ENCODE results near the gene CNTLN.
A peak's percentile ranks its signal among the peaks of the same experiment; 100 is the strongest.

The CNTLN gene, protein sequence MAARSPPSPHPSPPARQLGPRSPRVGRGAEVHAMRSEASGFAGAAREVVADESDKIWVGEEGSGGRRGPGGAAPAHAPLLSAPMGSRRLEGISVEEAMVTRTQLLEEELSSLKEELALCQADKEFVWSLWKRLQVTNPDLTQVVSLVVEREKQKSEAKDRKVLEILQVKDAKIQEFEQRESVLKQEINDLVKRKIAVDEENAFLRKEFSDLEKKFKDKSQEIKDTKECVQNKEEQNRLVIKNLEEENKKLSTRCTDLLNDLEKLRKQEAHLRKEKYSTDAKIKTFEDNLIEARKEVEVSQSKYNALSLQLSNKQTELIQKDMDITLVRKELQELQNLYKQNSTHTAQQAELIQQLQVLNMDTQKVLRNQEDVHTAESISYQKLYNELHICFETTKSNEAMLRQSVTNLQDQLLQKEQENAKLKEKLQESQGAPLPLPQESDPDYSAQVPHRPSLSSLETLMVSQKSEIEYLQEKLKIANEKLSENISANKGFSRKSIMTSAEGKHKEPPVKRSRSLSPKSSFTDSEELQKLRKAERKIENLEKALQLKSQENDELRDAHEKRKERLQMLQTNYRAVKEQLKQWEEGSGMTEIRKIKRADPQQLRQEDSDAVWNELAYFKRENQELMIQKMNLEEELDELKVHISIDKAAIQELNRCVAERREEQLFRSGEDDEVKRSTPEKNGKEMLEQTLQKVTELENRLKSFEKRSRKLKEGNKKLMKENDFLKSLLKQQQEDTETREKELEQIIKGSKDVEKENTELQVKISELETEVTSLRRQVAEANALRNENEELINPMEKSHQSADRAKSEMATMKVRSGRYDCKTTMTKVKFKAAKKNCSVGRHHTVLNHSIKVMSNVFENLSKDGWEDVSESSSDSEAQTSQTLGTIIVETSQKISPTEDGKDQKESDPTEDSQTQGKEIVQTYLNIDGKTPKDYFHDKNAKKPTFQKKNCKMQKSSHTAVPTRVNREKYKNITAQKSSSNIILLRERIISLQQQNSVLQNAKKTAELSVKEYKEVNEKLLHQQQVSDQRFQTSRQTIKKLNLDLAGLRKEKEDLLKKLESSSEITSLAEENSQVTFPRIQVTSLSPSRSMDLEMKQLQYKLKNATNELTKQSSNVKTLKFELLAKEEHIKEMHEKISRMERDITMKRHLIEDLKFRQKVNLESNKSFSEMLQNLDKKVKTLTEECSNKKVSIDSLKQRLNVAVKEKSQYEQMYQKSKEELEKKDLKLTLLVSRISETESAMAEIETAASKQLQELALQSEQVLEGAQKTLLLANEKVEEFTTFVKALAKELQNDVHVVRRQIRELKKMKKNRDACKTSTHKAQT (N-terminal part only)

DNA sequence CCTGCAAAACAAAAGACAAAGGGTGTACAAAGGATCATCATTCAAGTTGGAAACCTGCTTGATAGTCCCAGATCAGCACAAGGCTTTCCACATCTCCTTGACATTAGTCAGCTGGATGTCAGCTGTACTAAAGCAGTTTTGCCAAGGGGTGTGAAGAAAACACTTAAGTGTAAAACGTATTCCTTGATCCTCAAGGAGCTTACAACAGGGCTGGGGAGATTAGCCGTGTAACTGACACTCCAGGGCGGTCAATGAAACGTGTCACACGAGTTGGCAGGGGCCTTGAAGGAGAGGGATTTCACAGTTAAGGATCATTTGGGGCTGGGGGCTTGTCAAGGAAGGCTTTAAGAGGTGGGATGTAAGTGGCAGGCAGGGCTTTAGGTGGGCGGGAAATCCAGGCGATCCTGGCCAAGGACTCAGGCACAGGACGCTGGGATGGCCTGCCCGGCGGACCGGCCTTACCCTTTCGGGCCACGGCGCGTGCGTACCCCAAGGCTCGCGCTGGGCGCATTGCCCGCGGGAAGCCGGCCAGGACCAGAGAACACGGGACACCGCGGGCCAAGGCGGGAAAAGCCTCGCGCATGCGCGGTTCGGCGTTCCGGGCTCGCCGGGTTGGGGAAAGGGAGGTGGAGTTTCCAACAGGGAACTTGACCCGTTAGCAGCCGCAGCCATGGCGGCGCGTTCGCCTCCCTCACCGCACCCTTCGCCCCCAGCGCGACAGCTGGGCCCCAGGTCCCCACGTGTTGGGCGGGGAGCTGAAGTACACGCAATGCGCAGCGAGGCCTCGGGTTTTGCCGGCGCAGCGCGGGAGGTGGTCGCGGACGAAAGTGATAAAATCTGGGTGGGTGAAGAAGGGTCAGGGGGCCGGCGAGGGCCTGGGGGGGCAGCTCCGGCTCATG is at the start of gene CNTLN:
CNTLN (plus strand) TSS at position 645 of the 899 bp plus-strand sequence; CDS start at position 671, 26 bp downstream.
- peak; percentile 69 for DNase-seq (ENCODE audit: low read depth, low spot score)

DNA sequence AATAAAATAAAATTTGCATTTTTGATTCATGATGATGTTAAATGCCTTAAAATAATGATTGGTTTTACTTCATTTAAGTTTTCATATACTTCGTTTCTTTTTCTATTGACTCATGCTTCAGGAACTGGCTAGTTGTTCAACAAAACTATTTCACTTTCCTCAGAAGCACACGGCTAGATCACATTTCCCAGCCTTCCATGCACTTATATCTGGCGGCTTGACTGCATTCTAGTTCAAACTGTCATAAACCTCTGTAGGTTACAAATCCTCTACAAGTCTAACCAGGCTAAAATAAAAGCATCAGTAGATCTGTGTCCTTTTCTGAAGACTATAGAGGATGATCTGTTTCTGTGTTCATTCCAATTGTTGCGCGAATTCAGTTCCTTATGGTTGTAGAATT is 46.3 kb upstream of the CNTLN start:
- no peak for DNase-seq (ENCODE audit: low read depth, low spot score)

DNA sequence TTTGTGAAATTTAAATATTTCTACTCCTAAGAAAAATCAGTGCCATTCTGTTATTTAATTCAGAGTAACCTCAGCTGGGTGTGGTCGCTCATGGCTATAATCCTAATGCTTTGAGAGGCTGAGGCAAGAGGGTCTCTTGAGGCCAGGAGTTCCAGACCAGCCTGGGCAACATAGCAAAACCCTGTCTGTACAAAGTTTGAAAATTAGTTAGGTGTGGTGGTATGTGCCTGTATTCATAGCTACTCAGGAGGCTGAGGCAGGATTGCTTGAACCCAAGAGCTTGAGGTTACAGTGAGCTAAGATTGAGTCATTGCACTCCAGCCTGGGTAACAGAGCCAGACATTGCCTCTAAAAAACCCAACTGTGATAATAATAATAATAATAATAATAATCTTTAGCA is 44.8 kb upstream of the CNTLN start:
- no peak for DNase-seq (ENCODE audit: low read depth, low spot score)

DNA sequence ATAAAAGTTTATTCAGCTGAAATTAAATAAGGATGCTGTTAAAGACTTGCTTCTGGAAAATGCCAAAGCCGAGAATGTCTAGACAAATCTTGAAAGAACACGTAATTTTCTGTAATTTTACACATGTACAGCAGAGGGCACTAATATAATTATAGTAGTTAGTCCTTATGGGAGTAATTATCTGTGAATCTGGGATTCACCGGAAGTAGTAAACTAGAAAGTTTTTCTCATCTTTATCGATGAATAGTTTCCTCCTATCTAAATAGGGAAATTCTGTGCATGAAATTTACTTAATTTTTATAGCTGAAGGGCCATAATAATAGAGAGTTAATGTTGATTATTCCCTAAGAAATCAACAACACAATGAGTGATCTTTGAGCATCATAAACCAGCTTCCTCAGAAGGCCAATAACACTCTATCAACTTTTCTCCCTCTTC is 18.4 kb upstream of the CNTLN start:
- no peak for DNase-seq (ENCODE audit: low read depth, low spot score)

DNA sequence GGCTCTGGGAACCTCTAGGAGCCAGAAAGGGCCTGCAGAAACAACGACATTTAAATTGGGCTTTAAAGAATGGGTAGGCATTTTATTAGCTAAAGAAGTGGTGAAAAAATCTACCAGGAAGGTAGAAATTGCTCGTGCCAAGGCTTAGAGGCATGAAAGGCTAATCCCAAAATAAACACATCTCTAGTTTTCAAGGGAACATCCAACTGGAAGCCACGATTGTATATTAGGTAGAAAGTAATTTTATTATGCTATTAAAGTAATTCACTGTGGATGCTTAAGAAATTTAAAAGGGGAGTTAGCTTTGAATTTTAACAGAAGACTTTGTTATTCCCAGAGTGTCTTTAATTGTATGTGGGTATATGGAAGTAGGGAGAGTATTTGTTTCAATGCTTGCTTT is 17.5 kb upstream of the CNTLN start:
- no peak for DNase-seq (ENCODE audit: low read depth, low spot score)

DNA sequence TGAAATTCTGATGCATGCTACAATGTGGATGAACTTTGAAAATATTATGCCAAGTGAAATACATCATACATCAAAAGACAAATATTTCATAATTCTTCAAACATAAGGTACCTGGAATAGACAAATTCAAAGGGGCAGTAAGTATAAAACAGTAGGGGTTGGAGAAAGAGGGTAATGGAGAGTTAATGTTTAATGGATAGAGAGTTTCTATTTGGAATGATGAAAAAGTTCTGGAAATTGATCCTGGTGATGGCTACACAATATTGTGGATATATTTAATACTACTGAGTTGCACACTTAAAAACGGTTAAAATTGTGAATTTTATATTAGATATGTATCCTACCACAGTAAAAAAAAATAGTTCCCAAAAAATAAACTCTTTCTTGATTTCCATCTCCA is 14.6 kb upstream of the CNTLN start:
- DNase-seq (ENCODE audit: low read depth, low spot score), result no peak

DNA sequence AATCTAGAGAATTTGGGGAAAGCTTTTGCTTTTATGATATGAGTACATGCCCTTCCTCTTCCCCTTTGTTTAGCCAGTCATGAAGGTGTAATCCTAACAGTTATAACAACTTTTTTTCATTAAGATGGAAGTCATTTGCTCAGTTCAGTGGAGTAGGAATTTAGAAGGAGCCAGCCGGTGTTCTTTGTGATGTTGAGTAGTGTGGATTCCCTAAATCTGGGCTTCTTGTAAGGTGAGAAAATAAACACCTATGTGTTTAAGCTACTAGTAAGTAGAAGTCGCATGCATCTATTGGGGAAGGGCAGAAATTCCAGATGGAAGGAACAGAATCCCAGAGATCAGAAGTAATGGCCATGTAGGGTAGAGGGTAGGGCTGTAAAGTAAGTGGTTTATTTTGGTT is 13.6 kb upstream of the CNTLN start:
- DNase-seq (ENCODE audit: low read depth, low spot score), result peak; percentile 20

DNA sequence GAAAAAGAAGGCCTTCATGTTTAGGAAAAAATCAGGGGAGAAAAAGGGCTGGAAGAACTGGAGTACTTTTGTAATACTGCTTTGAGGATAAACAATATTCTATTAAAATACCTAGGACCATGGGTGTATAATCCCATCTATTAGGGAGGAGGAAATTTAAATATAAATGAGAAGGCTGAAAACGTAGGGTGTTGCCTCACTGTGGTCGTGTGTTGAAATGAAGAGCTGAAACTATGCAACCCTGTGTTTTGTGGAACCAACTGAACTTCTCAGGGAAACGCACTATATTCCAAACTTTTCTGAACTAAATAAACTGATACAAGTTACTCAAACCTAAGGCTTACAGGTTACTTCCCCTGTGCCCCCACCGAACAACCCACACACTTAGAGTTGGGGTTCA is 4.5 kb upstream of the CNTLN start:
- DNase-seq (ENCODE audit: low read depth, low spot score), result no peak

DNA sequence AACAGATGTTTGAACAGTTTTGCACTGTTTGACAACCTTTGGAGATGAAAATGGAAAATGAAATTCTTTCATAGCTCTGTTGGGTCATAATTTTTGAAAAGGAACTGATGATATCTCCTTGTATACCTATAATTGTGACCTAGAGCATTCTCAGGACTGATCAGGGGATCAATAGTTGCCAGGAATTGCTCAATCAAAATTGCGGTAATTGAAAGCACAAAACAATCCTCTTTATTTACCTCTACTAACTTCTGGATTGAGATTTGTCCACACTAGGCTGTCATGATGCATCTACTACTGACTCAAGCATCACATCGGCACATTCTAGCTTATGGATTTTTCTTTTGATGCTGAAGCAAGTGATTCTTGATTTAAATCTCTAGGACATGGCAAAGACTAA is 4.1 kb upstream of the CNTLN start:
- no peak for DNase-seq (ENCODE audit: low read depth, low spot score)

DNA sequence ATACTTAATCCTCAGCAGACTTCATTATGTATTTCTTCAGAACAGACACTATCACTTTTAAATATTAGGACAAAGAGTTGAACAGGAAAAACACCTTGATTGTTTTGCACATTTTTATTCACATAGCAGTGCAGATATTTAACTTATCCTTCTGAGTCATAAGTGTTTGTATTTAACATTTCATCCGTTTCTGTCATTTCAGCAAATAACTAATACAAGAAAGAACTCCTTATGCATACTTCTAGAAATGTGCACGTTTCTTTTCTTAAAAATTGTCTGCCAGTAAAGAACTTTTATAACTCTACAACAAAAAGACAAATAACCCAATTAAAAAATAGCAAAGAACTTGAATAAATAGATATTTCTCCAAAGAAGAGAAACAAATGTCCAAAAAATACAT is 3.3 kb upstream of the CNTLN start:
- no peak for DNase-seq (ENCODE audit: low read depth, low spot score)

DNA sequence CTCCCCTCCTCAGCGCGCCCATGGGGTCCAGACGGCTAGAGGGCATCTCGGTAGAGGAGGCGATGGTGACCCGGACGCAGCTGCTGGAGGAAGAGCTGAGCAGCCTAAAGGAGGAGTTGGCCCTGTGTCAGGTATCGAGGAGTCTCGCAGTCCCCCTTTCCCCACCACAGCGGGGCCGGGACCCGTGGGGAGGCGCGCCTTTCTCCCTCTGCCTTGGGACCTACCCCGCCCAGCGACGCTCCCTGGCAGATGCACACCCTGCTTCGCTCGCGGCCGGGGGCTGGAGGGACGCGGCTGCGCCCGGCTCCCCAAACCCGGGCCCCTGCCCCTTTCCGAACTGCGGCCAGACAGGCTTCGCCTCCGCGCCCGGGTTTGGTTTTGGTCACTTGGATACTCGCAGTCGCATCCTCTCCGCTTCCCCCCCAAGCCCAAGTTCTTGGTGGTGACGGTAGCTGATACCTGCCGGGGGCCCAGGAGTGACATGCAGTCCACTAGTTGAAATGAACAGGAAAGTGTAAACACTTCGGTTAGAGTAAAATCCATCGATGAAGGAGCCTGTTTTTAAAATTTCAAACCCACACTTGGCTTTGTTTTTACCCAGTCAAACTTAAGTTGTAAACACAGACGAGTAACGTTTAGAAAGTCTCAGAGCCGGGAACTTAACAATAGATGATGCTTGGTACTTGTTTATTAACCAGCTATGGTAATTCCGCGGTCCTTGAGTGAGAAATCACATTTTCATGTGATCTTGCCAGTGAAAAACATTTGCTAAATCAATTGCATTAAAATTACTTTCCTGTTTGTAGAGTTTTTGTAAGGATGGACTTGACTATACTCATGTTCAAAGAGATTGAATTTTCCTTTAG is 688 bp downstream of the CNTLN start:
- no peak for DNase-seq (ENCODE audit: low read depth, low spot score)

DNA sequence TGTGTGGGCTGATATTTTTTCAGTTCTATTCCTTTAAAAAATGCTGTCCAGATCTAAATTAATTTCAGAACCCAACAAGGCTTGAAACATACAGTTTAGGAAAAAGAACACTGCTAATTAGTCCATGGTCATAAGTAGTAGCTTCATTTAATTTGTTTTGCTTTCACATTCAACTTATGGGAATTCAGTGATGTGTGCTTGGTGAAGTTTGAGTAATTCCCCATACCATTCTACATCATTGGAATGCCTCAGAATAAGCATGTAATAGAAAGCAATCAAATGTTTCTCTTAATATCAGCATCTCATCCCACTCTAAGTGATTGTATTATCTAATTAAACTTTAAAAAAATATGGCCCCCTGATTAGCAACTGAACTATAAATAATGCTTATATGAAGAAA is 2.7 kb downstream of the CNTLN start:
- DNase-seq (ENCODE audit: low read depth, low spot score), result no peak

DNA sequence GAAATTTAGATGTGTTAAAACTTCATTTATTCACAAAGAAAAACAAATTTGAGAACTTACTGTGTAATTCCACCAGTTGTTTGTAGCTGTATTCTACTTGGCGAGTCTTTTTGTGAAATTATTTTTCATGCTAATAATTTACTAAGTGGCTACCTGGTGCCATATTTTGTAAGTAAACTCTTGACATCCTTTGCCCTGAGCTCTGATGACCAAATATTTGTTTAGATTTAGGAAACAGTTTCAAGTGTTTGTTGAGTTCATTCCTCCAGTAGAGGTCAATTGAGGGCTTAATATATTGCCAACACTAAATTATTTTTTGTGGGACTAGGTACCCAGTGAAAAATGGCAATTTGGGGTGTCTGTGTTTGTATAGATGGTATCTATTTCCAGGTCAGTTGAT is 3.7 kb downstream of the CNTLN start:
- no peak for DNase-seq (ENCODE audit: low read depth, low spot score)

DNA sequence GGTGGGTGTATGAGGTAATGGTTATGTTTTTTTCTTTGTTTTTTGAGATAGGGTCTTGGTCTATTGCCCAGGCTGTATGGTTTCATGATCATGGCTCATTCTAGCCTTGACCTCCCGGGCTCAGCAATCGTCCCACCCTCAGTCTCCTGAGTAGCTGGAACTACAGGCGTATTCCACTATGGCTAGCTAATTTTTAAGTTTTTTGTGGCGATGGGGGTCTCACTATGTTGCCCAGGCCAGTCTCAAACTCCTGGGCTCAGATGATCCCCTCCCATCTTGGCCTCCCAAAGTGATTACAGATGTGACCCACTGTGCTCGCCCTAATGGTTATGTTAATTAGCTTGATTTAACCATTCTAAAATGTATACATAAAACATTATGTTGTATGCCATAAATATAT is 5.6 kb downstream of the CNTLN start:
- DNase-seq (ENCODE audit: low read depth, low spot score), result no peak

DNA sequence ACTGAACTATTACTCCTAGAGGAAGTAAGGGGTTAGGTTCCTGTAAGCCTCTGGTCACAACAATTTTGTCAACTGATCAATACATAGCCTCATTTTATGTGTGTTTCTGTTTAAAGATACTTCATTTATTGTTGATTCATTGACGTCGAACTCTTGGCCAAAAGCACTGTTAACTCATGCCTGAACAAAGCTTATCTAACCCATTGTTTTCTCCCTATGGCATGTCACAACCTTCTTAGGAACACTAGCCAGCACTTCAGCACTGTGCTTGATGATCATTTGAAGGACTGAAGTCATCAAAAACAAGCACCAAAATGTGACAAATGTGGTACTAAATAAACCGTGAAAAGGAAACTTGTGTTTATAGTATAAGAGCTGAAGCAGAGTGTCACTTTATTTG is 13.5 kb downstream of the CNTLN start:
- no peak for DNase-seq (ENCODE audit: low read depth, low spot score)

DNA sequence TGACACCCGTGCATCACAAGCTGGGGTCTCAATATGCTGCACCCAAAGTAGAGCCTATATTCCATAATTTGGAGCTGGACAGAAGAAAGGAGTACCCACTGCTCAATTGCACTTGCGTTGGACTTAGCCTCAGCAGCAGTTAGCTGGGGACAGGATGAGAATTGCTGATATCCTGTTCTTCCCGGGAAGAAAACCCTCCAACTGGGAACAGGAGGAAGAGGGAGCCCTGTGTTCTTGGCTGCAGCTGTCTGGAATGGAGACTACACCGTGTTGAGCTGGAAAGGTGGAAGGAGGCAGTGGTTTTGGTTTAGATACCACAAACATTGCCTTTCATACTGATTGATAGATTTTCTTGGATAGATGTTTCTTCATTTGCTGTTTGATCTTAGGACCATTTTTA is 24.6 kb downstream of the CNTLN start:
- no peak for DNase-seq (ENCODE audit: low read depth, low spot score)

DNA sequence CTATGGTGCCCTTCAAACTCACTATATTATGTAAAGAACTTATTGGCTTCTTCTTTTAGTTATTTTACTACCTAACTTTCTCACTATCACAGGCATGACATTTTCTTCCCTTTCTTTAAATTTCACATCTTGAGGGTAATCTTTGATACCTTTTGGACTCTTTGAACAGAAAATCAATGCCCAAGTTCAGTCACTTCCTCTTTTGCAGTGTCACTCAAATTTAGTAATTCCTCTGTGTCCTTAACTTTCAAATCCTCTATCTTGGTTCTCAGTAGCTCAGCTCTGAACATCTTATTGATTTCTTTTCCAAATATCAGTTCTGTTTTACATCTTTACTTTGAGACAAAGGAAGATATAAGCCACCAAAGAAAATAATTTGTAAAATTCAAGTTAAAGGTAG is 25.5 kb downstream of the CNTLN start:
- no peak for DNase-seq (ENCODE audit: low read depth, low spot score)

DNA sequence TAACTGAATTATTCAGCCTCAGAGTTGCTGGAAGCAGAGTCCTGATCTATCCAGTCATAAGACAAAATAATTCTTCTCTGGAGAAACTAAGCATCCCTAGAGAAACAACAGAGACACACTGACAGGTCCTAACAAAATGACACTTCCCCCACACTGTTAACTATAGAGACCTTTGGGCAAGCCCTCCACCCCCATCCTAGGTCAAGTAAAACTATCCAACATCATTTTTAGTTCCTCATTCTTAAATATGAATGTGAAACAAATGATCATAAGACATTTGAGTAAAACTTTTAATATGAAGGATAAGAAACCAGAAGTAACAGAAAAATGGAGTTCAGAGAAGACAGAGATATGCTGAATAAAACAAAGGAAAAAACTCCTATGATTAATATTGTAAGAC is 30.9 kb downstream of the CNTLN start:
- no peak for DNase-seq (ENCODE audit: low read depth, low spot score)

DNA sequence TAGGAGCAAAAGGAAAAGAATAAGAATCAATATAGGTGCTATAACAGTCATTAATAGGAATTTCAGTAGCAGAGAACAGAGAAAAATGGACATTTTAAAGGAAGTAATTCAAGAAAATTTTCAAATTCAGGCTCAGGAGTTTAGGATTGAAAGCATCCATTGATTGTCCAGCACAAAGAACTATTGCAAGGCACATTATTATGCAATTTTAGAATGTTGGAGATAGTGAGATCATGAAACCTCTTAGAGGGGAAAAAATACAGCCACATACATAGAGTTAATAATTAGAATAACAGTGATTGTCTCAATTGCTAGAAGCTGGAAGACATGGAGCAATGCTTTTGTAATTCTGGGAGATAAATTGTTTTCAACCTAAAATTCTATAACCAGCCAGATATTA is 31.5 kb downstream of the CNTLN start:
- DNase-seq (ENCODE audit: low read depth, low spot score), result no peak
